HepG2 (cell line): ENCODE measurements around the gene ABHD2. TPM values are rescaled to one million over a fixed set of nuclear protein-coding genes. Genes with fewer than 3 reads are reported as not detected.

Source experiments
- SMAD9 ChIP-seq: sonication (generic); formaldehyde crosslinking; IDR thresholded peaks from 2 replicates; pipeline ENCODE4 v1.5.1; 2020; ENCODE audit warnings: mild to moderate bottlenecking, missing genetic modification reagents
- ZBTB21 ChIP-seq: sonication (generic); formaldehyde crosslinking; IDR thresholded peaks from 2 replicates; pipeline ENCODE4 v1.4.0; 2020; ENCODE audit warnings: missing genetic modification reagents
- ZFYVE20 ChIP-seq: sonication (generic); formaldehyde crosslinking; IDR thresholded peaks from 2 replicates; pipeline ENCODE4 v1.8.0; 2023; ENCODE audit warnings: low read depth, mild to moderate bottlenecking, moderate library complexity, missing genetic modification reagents, borderline replicate concordance
- ZNF235 ChIP-seq: sonication (generic); formaldehyde crosslinking; IDR thresholded peaks from 2 replicates; pipeline ENCODE4 v1.8.1; 2023; ENCODE audit warnings: mild to moderate bottlenecking, missing genetic modification reagents, borderline replicate concordance
- ZNF589 ChIP-seq: sonication (generic); formaldehyde crosslinking; conservative IDR thresholded peaks from 2 replicates; pipeline ENCODE4 v1.8.0; 2022; ENCODE audit warnings: mild to moderate bottlenecking, moderate library complexity, missing genetic modification reagents
- ZNF788 ChIP-seq: sonication (generic); formaldehyde crosslinking; IDR thresholded peaks from 2 replicates; pipeline ENCODE4 v1.5.0; 2020; ENCODE audit warnings: mild to moderate bottlenecking, missing genetic modification reagents, borderline replicate concordance
- polyA plus RNA-seq, 8 experiments: library from polyadenylated mRNA; depleted of rRNA in 3 of 8; stranded (reverse) in 7 of 8; unstranded in 1 of 8; fragments of >200 nt; fragmentation: Illumina TruSeq in 4 of 8; extraction: Trizol in 4 of 8; gene quantifications; 2 replicates each; pipeline versions ENCODE4 v1.2.1 to v1.2.3, GENCODE V29; 2011 to 2016; ENCODE audit warnings: low read depth in 4 of 8, missing spikeins in 1 of 8, mixed read lengths in 1 of 8; ENCODE audit not compliant: insufficient read depth in 1 of 8
- total RNA-seq, 5 experiments: library from RNA; depleted of rRNA; stranded (reverse); fragments of >200 nt; fragmentation: Illumina TruSeq; extraction: Trizol; gene quantifications; 2 replicates each; pipeline ENCODE4 v1.2.3, GENCODE V29; 2016; ENCODE audit warnings: low read depth in 1 of 5
- TF ChIP-seq, protein P1 (sequence below): sonication (generic); formaldehyde crosslinking; IDR thresholded peaks from 2 replicates; pipeline ENCODE4 v1.8.0; 2022; ENCODE audit warnings: mild to moderate bottlenecking, missing genetic modification reagents, borderline replicate concordance
- TF ChIP-seq, protein P2 (sequence below): IDR thresholded peaks from 2 replicates; pipeline ENCODE4 v1.4.0; 2020; ENCODE audit warnings: mild to moderate bottlenecking, missing genetic modification reagents
- TF ChIP-seq, protein P3 (sequence below): sonication (generic); formaldehyde crosslinking; IDR thresholded peaks from 2 replicates; pipeline ENCODE4 v1.8.0; 2022; ENCODE audit warnings: mild to moderate bottlenecking, missing genetic modification reagents; ENCODE audit not compliant: insufficient replicate concordance
- TF ChIP-seq, protein P4 (sequence below): sonication (generic); formaldehyde crosslinking; IDR thresholded peaks from 2 replicates; pipeline ENCODE4 v1.9.0; 2021; ENCODE audit warnings: mild to moderate bottlenecking, missing genetic modification reagents
- TF ChIP-seq, protein P5 (sequence below): sonication (generic); formaldehyde crosslinking; IDR thresholded peaks from 2 replicates; pipeline ENCODE4 v1.4.0; 2020; ENCODE audit warnings: missing genetic modification reagents

The ABHD2 gene
- total and polyA plus RNA-seq, 2 of the 13 experiments (the other 11 are each of a cell fraction or from before 2014, with no cell fraction given), result 14.8 to 22.4 TPM

DNA sequence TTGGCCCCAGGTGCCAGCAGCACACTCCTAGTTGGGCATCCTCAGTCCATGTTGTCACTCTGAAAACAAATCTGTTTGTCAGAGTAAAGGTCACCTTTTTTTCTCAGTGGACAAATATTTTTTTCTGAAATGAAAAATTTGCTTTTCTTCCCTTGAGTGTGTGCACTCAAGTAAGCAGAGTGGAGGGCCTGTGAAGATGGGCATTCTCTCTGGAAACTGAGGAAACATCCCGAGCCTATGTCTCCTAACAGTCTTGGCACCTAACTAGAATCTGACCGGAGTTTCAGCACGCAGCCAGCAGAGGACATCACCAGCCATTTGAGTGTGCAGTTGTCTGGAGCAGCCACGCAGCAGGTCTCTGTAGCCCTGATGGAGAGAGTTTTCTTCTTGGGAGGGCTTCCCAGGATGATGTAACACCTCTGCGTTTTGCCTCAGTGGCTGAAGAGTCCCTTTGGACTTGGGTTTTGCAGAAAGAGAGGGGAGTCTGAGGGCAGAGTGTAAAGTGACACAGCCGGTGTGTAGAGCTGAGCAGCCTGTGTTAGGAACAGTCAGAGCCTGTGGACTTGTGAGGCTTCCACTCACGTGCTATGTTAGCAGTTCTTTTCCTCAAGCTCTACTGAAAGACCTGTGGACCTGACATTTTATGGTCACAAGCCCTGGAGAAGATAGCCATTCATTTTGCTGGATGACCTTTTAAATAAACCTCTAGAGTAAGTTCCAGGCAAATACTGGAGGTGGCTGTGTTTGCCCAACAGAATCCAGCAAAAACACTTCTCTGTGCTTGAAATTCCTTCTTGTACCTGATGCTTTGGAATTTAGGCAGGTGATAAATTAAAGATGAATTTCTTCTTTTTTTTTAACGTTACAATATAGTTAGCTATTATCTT is 51.6 kb downstream of the ABHD2 start (continued):
- TF ChIP-seq ZNF788, result no peak
- TF ChIP-seq, protein P1, sequence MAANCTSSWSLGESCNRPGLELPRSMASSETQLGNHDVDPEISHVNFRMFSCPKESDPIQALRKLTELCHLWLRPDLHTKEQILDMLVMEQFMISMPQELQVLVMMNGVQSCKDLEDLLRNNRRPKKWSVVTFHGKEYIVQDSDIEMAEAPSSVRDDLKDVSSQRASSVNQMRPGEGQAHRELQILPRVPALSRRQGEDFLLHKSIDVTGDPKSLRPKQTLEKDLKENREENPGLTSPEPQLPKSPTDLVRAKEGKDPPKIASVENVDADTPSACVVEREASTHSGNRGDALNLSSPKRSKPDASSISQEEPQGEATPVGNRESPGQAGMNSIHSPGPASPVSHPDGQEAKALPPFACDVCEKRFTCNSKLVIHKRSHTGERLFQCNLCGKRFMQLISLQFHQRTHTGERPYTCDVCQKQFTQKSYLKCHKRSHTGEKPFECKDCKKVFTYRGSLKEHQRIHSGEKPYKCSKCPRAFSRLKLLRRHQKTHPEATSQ, result no peak
- TF ChIP-seq ZNF589 (CRISPR knock-in tag), result no peak
- TF ChIP-seq, protein P2, sequence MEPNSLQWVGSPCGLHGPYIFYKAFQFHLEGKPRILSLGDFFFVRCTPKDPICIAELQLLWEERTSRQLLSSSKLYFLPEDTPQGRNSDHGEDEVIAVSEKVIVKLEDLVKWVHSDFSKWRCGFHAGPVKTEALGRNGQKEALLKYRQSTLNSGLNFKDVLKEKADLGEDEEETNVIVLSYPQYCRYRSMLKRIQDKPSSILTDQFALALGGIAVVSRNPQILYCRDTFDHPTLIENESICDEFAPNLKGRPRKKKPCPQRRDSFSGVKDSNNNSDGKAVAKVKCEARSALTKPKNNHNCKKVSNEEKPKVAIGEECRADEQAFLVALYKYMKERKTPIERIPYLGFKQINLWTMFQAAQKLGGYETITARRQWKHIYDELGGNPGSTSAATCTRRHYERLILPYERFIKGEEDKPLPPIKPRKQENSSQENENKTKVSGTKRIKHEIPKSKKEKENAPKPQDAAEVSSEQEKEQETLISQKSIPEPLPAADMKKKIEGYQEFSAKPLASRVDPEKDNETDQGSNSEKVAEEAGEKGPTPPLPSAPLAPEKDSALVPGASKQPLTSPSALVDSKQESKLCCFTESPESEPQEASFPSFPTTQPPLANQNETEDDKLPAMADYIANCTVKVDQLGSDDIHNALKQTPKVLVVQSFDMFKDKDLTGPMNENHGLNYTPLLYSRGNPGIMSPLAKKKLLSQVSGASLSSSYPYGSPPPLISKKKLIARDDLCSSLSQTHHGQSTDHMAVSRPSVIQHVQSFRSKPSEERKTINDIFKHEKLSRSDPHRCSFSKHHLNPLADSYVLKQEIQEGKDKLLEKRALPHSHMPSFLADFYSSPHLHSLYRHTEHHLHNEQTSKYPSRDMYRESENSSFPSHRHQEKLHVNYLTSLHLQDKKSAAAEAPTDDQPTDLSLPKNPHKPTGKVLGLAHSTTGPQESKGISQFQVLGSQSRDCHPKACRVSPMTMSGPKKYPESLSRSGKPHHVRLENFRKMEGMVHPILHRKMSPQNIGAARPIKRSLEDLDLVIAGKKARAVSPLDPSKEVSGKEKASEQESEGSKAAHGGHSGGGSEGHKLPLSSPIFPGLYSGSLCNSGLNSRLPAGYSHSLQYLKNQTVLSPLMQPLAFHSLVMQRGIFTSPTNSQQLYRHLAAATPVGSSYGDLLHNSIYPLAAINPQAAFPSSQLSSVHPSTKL (CRISPR knock-in tag), result peak; percentile 57; the same call in 1 of the 2 replicates
- TF ChIP-seq ZBTB21 (CRISPR knock-in tag), result no peak
- no peak for TF ChIP-seq ZNF235 (CRISPR knock-in tag)
- TF ChIP-seq, protein P3, sequence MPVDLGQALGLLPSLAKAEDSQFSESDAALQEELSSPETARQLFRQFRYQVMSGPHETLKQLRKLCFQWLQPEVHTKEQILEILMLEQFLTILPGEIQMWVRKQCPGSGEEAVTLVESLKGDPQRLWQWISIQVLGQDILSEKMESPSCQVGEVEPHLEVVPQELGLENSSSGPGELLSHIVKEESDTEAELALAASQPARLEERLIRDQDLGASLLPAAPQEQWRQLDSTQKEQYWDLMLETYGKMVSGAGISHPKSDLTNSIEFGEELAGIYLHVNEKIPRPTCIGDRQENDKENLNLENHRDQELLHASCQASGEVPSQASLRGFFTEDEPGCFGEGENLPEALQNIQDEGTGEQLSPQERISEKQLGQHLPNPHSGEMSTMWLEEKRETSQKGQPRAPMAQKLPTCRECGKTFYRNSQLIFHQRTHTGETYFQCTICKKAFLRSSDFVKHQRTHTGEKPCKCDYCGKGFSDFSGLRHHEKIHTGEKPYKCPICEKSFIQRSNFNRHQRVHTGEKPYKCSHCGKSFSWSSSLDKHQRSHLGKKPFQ (CRISPR knock-in tag), result peak; percentile 24
- TF ChIP-seq, protein P4, sequence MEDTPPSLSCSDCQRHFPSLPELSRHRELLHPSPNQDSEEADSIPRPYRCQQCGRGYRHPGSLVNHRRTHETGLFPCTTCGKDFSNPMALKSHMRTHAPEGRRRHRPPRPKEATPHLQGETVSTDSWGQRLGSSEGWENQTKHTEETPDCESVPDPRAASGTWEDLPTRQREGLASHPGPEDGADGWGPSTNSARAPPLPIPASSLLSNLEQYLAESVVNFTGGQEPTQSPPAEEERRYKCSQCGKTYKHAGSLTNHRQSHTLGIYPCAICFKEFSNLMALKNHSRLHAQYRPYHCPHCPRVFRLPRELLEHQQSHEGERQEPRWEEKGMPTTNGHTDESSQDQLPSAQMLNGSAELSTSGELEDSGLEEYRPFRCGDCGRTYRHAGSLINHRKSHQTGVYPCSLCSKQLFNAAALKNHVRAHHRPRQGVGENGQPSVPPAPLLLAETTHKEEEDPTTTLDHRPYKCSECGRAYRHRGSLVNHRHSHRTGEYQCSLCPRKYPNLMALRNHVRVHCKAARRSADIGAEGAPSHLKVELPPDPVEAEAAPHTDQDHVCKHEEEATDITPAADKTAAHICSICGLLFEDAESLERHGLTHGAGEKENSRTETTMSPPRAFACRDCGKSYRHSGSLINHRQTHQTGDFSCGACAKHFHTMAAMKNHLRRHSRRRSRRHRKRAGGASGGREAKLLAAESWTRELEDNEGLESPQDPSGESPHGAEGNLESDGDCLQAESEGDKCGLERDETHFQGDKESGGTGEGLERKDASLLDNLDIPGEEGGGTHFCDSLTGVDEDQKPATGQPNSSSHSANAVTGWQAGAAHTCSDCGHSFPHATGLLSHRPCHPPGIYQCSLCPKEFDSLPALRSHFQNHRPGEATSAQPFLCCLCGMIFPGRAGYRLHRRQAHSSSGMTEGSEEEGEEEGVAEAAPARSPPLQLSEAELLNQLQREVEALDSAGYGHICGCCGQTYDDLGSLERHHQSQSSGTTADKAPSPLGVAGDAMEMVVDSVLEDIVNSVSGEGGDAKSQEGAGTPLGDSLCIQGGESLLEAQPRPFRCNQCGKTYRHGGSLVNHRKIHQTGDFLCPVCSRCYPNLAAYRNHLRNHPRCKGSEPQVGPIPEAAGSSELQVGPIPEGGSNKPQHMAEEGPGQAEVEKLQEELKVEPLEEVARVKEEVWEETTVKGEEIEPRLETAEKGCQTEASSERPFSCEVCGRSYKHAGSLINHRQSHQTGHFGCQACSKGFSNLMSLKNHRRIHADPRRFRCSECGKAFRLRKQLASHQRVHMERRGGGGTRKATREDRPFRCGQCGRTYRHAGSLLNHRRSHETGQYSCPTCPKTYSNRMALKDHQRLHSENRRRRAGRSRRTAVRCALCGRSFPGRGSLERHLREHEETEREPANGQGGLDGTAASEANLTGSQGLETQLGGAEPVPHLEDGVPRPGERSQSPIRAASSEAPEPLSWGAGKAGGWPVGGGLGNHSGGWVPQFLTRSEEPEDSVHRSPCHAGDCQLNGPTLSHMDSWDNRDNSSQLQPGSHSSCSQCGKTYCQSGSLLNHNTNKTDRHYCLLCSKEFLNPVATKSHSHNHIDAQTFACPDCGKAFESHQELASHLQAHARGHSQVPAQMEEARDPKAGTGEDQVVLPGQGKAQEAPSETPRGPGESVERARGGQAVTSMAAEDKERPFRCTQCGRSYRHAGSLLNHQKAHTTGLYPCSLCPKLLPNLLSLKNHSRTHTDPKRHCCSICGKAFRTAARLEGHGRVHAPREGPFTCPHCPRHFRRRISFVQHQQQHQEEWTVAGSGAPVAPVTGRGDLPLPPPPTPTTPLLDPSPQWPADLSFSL (CRISPR knock-in tag), result no peak
- TF ChIP-seq ZFYVE20 (CRISPR knock-in tag), result no peak
- no peak for TF ChIP-seq SMAD9 (CRISPR knock-in tag)
- TF ChIP-seq, protein P5, sequence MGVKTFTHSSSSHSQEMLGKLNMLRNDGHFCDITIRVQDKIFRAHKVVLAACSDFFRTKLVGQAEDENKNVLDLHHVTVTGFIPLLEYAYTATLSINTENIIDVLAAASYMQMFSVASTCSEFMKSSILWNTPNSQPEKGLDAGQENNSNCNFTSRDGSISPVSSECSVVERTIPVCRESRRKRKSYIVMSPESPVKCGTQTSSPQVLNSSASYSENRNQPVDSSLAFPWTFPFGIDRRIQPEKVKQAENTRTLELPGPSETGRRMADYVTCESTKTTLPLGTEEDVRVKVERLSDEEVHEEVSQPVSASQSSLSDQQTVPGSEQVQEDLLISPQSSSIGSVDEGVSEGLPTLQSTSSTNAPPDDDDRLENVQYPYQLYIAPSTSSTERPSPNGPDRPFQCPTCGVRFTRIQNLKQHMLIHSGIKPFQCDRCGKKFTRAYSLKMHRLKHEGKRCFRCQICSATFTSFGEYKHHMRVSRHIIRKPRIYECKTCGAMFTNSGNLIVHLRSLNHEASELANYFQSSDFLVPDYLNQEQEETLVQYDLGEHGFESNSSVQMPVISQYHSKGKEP (CRISPR knock-in tag), result no peak
